Left colon (tissue), 2 donors: ENCODE measurements around the gene TSC22D1. TPM values are rescaled to one million over a fixed set of nuclear protein-coding genes. Genes with fewer than 3 reads are reported as not detected.
A peak's percentile ranks its signal among the peaks of the same experiment; 100 is the strongest.

ENCODE experiments used
- ATAC-seq: fragments of 200-7000 bp; cut with Tn5 transposase; one replicate; pipeline ENCODE4 v1.9.1; 2020; ENCODE audit warnings: mild to moderate bottlenecking, moderate library complexity
- DNase-seq, 2 donors: peaks; one replicate each; pipeline ENCODE4 v3.0.0-alpha.2; 2020
- intact Hi-C, 2 donors: fragments of 100-400 bp; cut with DNase I in 1 of 2; cut with micrococcal nuclease in 1 of 2; formaldehyde crosslinking; loops; one replicate each; pipeline versions ENCODE4 v1.11.2 to v1.14.0; 2022; cut with DNase I, micrococcal nuclease
- total RNA-seq, 2 donors: library from RNA; stranded (reverse); fragmentation: NEBNext Ultra II Directional; extraction: Animal tissue kit (Norgen Biotek cat#: 25700); gene quantifications; one replicate each; pipeline ENCODE4 v1.2.1, GENCODE V29; 2021
- donor health status: DM: no; HTN: no; CAD: no.
- donor health status: DM: yes; HTN: yes; CAD: no.

TSC22D1 gene
- total RNA-seq, 2 donors from 2014 or later = 268 to 294 TPM

- intact Hi-C loops = loop anchor here in 1 of 2 donors (5.0 kb wide), 1 partner anchor 533 kb away; no protein-coding TSS in a partner anchor
- ATAC-seq = no peak
- no peak for DNase-seq
Observed at GRCh38 chr13:44440046-44440608, 136.0 kb downstream of the TSC22D1 start.

GRCh38 chr13:44439452-44440024 is 136.6 kb downstream of the TSC22D1 start:
- intact Hi-C loops = loop anchor here in 1 of 2 donors (5.0 to 10.0 kb wide), 3 partner anchors 135 to 532 kb away; no protein-coding TSS in a partner anchor
- ATAC-seq (no peak), DNase-seq (no peak)

- intact Hi-C loops = loop anchor here in 1 of 2 donors (5.0 to 10.0 kb wide), 2 partner anchors 133 to 386 kb away; no protein-coding TSS in a partner anchor
- ATAC-seq (no peak), DNase-seq (no peak)
Observed at GRCh38 chr13:44438234-44438579, 137.9 kb downstream of the TSC22D1 start.

GRCh38 chr13:44437356-44438233 is 138.5 kb downstream of the TSC22D1 start:
- no peak for DNase-seq
- intact Hi-C loops = loop anchor here in 1 of 2 donors (5.0 to 10.0 kb wide), 2 partner anchors 133 to 385 kb away; no protein-coding TSS in a partner anchor
- no peak for ATAC-seq

GRCh38 chr13:44436589-44437337 is 139.4 kb downstream of the TSC22D1 start:
- peak; percentile 78 for ATAC-seq
- DNase-seq = peak; percentile 95 to 96
- intact Hi-C loops = loop anchor here in 1 of 2 donors (5.0 to 10.0 kb wide), 2 partner anchors 132 to 384 kb away; no protein-coding TSS in a partner anchor

GRCh38 chr13:44435919-44436510 is 140.1 kb downstream of the TSC22D1 start:
- intact Hi-C loops = loop anchor here in 1 of 2 donors (5.0 to 10.0 kb wide), 2 partner anchors 131 to 384 kb away; no protein-coding TSS in a partner anchor
- DNase-seq (no peak), ATAC-seq (no peak)

- ATAC-seq = peak; percentile 75
- peak; percentile 97 to 98 for DNase-seq
- intact Hi-C loops = loop anchor here in 1 of 2 donors (5.0 to 10.0 kb wide), 2 partner anchors 131 to 383 kb away; no protein-coding TSS in a partner anchor
Observed at GRCh38 chr13:44435142-44435918, 140.8 kb downstream of the TSC22D1 start.

GRCh38 chr13:44434766-44435141 is 141.4 kb downstream of the TSC22D1 start:
- ATAC-seq = no peak
- intact Hi-C loops = loop anchor here in 1 of 2 donors (5.0 to 10.0 kb wide), 2 partner anchors 130 to 382 kb away; no protein-coding TSS in a partner anchor
- no peak for DNase-seq

- ATAC-seq = no peak
- peak in 1 of 2 donors; percentile 47 for DNase-seq
- intact Hi-C loops = loop anchor here in 1 of 2 donors (10.0 kb wide), 1 partner anchor 129 kb away; no protein-coding TSS in a partner anchor
Observed at GRCh38 chr13:44433863-44434765, 142.0 kb downstream of the TSC22D1 start.

GRCh38 chr13:44432650-44433049 is 143.5 kb downstream of the TSC22D1 start:
- intact Hi-C loops = loop anchor here in 1 of 2 donors (10.0 kb wide), 1 partner anchor 128 kb away; no protein-coding TSS in a partner anchor
- ATAC-seq (no peak), DNase-seq (no peak)

GRCh38 chr13:44431150-44431549 is 145.0 kb downstream of the TSC22D1 start:
- intact Hi-C loops = loop anchor here in 1 of 2 donors (10.0 kb wide), 1 partner anchor 126 kb away; no protein-coding TSS in a partner anchor
- DNase-seq (peak; percentile 52 to 71), ATAC-seq (peak; percentile 66)

- ATAC-seq = no peak
Observed at GRCh38 chr13:44429311-44429710, 146.8 kb downstream of the TSC22D1 start.

GRCh38 chr13:44426461-44426860 is 149.7 kb downstream of the TSC22D1 start:
- no peak for DNase-seq
- intact Hi-C loops = no loop called here
- no peak for ATAC-seq

More at GRCh38 chr13:44429311-44429710, 146.8 kb downstream of the TSC22D1 start:
- intact Hi-C loops = no loop called here
- DNase-seq = no peak

- intact Hi-C loops = no loop called here
- DNase-seq = no peak
- no peak for ATAC-seq
Observed at GRCh38 chr13:44425815-44426078, 150.4 kb downstream of the TSC22D1 start.

- DNase-seq (no peak), ATAC-seq (no peak)
- intact Hi-C loops = no loop called here
Observed at GRCh38 chr13:44425041-44425814, 150.9 kb downstream of the TSC22D1 start.

GRCh38 chr13:44423824-44424223 is 152.3 kb downstream of the TSC22D1 start:
- intact Hi-C loops = no loop called here
- DNase-seq (no peak), ATAC-seq (no peak)
